MM.1S (cell line): ENCODE measurements around the gene PRM2.

Experiments used
- CTCF ChIP-seq: fragments of 300-600 bp; sonication (generic); IDR thresholded peaks from 2 replicates; pipeline ENCODE4 v1.5.1; 2016; ENCODE audit warnings: antibody characterized with exemption, low read length, mixed read lengths
- EZH2phosphoT487 ChIP-seq: fragments of 300-600 bp; sonication (generic); IDR thresholded peaks from 2 replicates; pipeline ENCODE4 v1.6.1; 2018; ENCODE audit warnings: antibody characterized with exemption, low read length

- TF ChIP-seq EZH2phosphoT487 (no peak), CTCF (no peak)
Measured at GRCh38 chr16:11322823-11323222, 46.5 kb upstream of the PRM2 start.
